GM19193 (cell line): ENCODE results near the gene LMAN1L.

ENCODE experiments used
- POLR2A ChIP-seq: IDR thresholded peaks from 4 replicates; pipeline ENCODE4 v1.6.1; 2011; ENCODE audit not compliant: insufficient read depth, insufficient read length; ENCODE audit errors: extremely low read depth

Gene LMAN1L

DNA sequence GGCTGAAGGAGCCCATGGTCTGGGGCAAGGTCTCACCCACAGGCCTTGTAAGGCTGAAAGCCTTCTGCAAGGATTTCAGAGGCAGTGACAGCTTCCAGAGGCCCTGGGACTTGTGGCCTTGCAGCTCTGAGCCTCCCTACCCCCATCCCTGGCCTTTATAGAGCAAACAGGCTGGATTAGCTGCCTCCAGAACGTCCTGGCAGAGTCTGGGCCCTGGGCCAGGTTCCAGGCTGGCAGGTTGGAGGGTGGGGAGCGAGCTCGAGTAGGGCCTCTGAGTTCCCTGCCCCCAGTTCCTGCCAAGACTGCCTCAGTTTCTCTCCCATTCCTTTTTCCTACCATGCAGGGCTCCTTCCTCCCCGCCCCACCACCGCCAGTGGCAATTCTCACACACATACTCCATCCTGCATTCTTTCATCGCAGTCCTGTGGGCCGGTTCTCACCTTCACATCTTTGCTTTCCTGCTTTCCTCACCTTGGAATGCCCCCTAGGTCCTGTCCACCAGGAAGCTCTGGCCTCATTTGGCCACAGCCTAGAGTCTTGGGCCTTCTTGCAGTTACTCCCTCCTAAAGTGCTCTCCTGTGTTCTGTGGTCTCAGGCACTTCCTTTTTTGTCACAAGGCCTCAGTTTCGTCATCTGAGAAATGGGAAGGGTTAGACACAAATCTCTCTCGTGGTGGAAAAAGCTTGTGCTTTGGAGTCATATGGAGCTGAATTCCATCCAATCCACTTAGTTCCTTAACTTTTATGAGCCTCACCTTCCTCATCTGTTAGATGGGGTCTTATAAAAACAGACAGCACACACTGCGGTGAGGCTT lies 2.7 kb downstream of the LMAN1L start:
- no peak for TF ChIP-seq POLR2A

DNA sequence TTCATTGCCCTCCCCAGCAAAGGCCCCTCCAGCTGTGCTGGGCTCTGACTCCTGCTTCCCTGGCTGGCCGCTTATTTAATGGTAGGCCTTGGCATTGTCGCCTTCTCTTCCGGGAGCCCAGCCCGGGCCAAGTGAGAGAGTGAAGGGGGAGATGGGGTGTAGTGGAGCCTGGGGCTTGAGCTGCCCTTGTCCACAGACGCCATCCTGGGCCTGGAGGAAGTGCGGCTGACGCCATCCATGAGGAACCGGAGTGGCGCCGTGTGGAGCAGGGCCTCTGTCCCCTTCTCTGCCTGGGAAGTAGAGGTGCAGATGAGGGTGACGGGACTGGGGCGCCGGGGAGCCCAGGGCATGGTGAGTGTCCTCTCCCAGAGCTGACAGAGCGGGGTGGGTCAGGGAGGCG lies 3.3 kb downstream of the LMAN1L start:
- TF ChIP-seq POLR2A = no peak

GRCh38 chr15:74816624-74817369 lies 4.2 kb downstream of the LMAN1L start:
- TF ChIP-seq POLR2A = no peak

DNA sequence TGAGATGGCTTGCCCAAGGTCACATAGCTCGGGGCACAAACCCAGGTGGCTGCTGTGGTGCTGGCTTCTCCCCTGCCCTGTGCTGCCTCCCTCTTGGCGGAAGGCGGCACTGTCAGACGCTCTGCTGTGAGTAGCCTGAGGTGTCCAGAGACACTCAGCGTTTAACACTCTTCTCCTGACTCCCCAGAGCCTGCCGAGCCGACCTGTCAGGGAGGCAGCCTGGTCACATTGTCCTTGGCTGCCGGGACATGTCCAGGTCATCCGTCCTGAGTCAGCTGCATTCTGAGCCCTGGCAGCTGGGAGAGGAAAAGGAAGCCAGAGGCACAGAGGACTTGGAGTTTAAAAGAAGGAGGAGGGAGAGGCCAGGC lies 4.7 kb downstream of the LMAN1L start:
- no peak for TF ChIP-seq POLR2A

DNA sequence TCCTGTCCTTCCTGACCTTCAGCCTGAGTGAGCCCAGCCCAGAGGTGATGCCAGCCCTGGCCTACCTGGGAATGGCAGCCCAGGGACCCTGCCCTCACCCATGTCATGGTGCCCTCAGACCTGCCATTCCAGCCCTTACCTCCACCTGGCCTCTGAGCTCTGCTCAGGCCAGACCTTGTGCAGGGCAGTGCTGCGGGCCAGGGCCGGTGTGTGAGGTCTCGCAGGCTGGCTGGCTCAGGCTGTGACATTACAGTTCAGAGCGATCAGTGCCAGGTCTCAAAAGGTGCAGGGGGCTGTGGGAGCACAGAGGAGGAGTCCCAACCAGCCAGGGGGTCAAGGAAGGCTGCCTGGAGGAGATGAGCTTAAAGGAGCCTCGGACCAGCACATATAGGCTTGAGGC lies 7.4 kb downstream of the LMAN1L start:
- TF ChIP-seq POLR2A = no peak

DNA sequence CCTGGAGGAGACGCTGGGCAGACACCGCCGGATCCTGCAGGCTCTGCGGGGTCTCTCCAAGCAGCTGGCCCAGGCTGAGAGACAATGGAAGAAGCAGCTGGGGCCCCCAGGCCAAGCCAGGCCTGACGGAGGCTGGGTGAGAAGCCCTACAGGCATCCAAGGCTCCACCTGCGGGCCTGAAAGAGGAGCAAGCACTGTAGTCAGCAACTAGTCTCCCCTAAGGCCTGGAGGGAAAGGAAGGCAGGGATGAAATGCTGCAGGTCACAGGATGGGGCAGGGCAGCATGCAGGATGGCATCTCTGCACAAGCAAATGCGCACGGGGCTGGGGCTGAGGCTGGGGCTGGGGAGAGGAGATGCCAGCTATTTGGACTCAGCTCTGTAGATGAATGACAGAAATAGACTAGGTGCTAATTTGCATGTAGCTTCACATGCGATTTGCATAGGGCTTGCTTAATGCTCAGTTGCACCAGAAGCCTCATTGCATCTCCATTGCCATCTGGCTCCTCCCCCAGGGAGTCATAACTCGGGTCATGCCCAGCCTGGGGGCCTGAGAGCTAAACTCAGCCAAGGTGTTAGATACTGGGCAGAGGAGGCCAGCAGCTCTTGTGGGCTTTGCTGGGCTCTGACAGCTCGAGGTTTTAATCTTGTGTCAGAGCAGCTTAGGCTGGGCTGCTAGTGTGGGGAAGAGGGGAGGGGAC lies 8.6 kb downstream of the LMAN1L start:
- TF ChIP-seq POLR2A = peak; percentile 30

GRCh38 chr15:74821790-74822158 lies 9.1 kb downstream of the LMAN1L start:
- TF ChIP-seq POLR2A = no peak

DNA sequence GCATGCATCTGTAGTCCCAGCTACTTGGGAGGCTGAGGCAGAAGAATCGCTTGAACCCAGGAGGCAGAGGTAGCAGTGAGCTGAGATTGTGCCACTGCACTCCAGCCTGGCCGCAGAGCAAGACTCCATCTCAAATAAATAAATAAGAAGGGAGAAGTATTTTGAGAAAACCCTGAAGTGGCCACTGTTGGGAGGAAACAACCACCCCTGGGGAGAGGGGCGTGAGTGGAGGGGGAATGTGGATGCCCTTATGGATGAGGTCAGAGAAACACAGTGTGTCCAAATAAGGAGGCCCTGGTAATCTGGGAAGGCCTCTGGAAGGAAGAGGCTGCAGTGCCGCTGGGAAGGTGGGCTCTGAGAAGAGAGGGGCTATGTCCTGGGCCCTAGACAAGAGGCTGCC lies 9.6 kb downstream of the LMAN1L start:
- TF ChIP-seq POLR2A = no peak

DNA sequence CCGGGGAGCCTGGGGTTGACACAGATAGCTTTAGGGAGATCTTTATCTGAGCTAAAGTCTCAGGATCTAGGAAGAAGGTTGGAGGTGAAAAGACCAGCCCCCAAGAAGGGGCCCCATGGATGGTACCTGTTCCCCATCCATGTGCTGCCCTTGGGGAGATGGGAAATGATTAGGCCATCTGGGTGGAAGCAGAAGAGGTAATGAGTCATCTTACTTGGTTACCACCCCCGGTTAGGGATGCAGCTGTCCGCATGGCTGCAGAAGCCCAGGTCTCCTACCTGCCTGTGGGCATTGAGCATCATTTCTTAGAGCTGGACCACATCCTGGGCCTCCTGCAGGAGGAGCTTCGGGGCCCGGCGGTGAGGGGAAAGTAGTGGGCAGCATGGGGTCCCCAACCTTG lies 10.7 kb downstream of the LMAN1L start:
- no peak for TF ChIP-seq POLR2A

DNA sequence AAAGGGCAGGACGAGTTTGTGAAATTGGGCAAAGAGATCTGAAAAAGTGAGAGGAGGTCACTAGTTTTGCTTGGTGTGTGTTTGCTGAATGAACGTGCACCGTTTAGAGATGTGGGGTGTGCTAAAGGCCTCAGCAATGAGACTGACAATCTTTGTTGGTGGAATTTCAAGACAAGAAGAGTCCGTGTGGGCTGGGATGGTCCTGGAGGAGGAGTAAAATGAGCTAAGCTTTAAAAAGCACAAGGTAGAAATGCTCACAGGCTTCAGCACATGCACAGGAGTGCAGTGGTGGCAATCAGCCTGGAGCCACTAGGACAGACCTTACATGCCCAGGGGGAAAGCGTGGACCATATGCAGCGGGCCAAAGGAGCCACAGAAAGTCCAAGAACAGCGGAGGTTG lies 12.3 kb downstream of the LMAN1L start:
- no peak for TF ChIP-seq POLR2A

DNA sequence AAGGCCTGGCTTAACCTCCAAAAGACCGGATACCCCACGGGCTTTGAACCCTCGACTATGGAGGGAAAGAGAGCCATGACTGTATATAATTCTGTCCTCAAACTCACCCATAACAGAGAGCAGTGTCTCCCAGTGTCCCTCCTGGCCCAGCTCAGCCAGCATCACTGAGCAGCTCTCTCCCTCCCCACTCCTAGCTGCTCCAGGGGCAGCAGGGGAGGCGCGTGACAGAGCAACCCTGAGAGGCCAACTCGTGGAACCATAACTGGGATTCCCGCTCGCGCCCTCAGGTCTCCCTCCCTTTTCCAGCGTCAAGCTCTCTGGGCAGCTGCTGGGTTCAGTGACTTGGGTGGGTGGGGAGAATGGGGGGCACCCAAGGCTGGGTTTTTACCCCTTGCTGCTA lies 13.2 kb downstream of the LMAN1L start:
- TF ChIP-seq POLR2A = no peak

DNA sequence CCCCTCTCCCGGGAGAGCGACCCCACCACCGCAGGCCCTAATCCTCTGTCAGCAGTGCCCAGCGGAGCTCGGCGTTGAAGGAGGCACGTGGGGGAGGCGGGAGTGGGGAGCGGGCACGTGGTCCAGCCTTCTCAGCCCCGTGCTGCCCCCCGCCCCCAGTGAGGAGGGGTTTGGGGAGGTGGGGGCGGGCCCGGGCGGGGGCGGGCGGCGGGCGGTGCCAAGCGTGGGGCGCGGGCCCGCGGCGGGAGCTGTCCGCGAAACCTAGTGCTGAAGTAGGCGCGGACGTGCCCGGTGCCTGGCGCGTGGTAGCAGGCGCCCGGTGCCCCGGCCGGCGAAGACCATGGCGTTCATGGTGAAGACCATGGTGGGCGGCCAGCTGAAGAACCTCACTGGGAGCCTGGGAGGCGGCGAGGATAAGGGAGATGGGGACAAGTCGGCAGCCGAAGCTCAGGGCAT lies 13.8 kb downstream of the LMAN1L start, which contains the start of gene CPLX3:
Gene CPLX3, plus strand, starts transcription at position 264 of the 456 bp plus-strand sequence. Its CDS starts 77 bp downstream, at position 341.
- no peak for TF ChIP-seq POLR2A

GRCh38 chr15:74826921-74827320 lies 14.3 kb downstream of the LMAN1L start:
- no peak for TF ChIP-seq POLR2A

GRCh38 chr15:74827614-74828013 lies 15.0 kb downstream of the LMAN1L start:
- no peak for TF ChIP-seq POLR2A

GRCh38 chr15:74828835-74829234 lies 16.2 kb downstream of the LMAN1L start:
- no peak for TF ChIP-seq POLR2A
